ENCODE results near the gene PLAGL1. TPM values are rescaled to one million over a fixed set of nuclear protein-coding genes. Genes with fewer than 3 reads are reported as not detected.

PLAGL1 gene
- polyA plus RNA-seq, 3 donors, result 11.6 to 60.7 (median 16.7) TPM

DNA sequence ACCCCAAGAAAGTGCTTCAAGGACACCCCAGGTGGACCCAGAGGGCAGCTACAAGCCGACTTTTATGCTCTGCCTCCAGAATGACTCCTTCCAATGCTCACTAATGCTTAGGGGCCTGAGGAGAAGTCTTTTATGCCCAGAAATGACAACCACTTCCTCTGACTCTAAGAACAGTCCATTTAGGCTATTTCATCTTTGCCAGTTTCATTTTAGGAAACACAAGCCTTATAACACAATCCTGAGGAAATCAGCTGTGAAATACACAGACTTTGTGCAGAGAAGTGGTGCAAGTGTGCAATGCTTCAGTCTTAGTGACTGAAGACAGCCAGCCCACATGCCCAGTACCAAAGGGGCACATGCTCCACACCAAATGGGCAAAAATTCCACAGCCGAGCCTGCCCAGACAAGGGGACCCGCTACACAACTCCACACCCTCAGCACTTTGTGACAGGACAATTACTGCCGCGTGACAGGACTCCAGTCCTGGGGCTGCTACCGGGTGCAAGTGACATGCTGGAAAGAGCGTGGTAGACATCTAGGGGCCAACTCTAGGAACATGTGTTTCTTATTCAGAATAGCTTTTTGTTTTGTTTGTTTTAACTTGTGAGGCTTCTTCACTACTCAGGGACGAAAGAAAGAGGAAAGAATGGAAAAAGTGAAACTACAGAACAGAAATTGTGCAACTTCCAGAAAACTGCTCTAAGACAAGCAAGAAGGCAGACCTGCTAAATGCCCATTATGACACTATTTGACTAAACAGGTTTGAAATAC lies 28.2 kb upstream of the PLAGL1 start:
- intact Hi-C loops (cut with micrococcal nuclease), result no loop called here
- peak; percentile 42 to 72 (median 56) for DNase-seq

DNA sequence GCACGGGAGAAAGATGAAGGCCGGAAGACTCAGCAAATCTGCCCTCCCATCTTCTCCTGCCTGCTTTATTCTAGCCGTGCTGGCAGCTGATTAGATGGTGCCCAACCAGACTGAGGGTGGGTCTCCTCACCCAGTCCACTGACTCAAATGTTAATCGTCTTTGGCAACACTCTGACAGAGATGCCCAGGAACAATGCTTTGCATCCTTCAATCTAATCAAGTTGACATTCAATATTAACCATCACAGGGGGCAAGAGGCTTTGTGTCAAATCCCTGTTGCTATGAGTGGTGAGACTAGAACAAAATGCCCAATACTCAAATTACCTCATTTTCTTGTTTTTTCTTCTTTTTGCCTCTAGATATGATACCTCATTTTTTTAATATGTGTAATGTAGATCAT lies 27.4 kb upstream of the PLAGL1 start:
- peaks cover 54% of the 10 kb centered on the region for H3K4me1 Mint-ChIP-seq
- H3K27me3 Mint-ChIP-seq (ENCODE audit: low read depth in 3 of 3), result no peaks in the 10 kb centered on the region
- H2AFZ ChIP-seq (ENCODE audit: insufficient read depth, low read depth, low read length, poor library complexity, severe bottlenecking), result peak overlapping the region; percentile 89
- no peak for DNase-seq
- H3K36me3 ChIP-seq (replicated peaks in 1 of 2; ENCODE audit: control insufficient read depth in 1 of 2, insufficient read depth in 2 of 2, low read length in 2 of 2), result no peaks in the 10 kb centered on the region
- peaks cover 4 to 12% of the 10 kb centered on the region in 2 donors for H3K36me3 Mint-ChIP-seq
- no peaks in the 10 kb centered on the region for H3K27me3 ChIP-seq (ENCODE audit: control insufficient read depth in 2 of 2, insufficient read depth in 2 of 2, low read length in 2 of 2)
- H3K4me1 ChIP-seq (ENCODE audit: control insufficient read depth in 1 of 2, insufficient read depth in 2 of 2, low read length in 2 of 2), result peaks cover 40 to 47% of the 10 kb centered on the region in 2 donors
- H3K4me2 ChIP-seq (replicated peaks; ENCODE audit: extremely low read depth, low read length, poor library complexity, severe bottlenecking), result peak overlapping the region; percentile 95
- peak overlapping the region; percentile 86 to 97 for H3K4me3 Mint-ChIP-seq
- peak overlapping the region; percentile 92 to 97 for H3K27ac ChIP-seq (ENCODE audit: low read depth in 1 of 2, low read length in 2 of 2)
- H3K9me3 Mint-ChIP-seq, result peaks cover 0 to 12% (median 6%) of the 10 kb centered on the region in 7 donors
- H3K4me3 ChIP-seq (replicated peaks in 1 of 3; ENCODE audit: low read depth in 2 of 3, low read length in 3 of 3), result peak overlapping the region in 1 of 3 experiments; percentile 93
- WGBS (ENCODE audit: insufficient coverage), result 94% methylated on average over 2 of the region's 4 CpGs
- peaks cover 26% of the 10 kb centered on the region for H3K79me2 ChIP-seq (ENCODE audit: insufficient read depth, low read length)
- peak overlapping the region; percentile 92 to 97 (median 96) for H3K27ac Mint-ChIP-seq
- intact Hi-C loops (cut with micrococcal nuclease), result no loop called here
- no peaks in the 10 kb centered on the region for H4K20me1 ChIP-seq (ENCODE audit: insufficient read depth, low read length)
- H3K9me3 ChIP-seq (replicated peaks in 1 of 2; ENCODE audit: control insufficient read depth in 1 of 2, insufficient read depth in 1 of 2, low read length in 2 of 2), result no peaks in the 10 kb centered on the region
- TF ChIP-seq, protein P1, sequence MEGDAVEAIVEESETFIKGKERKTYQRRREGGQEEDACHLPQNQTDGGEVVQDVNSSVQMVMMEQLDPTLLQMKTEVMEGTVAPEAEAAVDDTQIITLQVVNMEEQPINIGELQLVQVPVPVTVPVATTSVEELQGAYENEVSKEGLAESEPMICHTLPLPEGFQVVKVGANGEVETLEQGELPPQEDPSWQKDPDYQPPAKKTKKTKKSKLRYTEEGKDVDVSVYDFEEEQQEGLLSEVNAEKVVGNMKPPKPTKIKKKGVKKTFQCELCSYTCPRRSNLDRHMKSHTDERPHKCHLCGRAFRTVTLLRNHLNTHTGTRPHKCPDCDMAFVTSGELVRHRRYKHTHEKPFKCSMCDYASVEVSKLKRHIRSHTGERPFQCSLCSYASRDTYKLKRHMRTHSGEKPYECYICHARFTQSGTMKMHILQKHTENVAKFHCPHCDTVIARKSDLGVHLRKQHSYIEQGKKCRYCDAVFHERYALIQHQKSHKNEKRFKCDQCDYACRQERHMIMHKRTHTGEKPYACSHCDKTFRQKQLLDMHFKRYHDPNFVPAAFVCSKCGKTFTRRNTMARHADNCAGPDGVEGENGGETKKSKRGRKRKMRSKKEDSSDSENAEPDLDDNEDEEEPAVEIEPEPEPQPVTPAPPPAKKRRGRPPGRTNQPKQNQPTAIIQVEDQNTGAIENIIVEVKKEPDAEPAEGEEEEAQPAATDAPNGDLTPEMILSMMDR (IDR thresholded peaks at IDR 0.05), result no peak
- peak overlapping the region; percentile 71 for H3K9ac ChIP-seq (ENCODE audit: insufficient read depth, low read length, poor library complexity, severe bottlenecking)

More for the DNA sequence above, 28.2 kb upstream of the PLAGL1 start:
- peaks cover 4 to 9% of the 10 kb centered on the region in 2 donors for H3K36me3 Mint-ChIP-seq
- Histone ChIP-seq H3K4me2 (replicated peaks; ENCODE audit: extremely low read depth, low read length, poor library complexity, severe bottlenecking) (peak overlapping the region; percentile 95), H3K27ac (ENCODE audit: low read depth in 1 of 2, low read length in 2 of 2) (peak overlapping the region; percentile 92 to 97), H3K4me3 (replicated peaks in 1 of 3; ENCODE audit: low read depth in 2 of 3, low read length in 3 of 3) (peak overlapping the region; percentile 58 to 93 (median 63)), H2AFZ (ENCODE audit: insufficient read depth, low read depth, low read length, poor library complexity, severe bottlenecking) (peak overlapping the region; percentile 89), H3K36me3 (replicated peaks in 1 of 2; ENCODE audit: control insufficient read depth in 1 of 2, insufficient read depth in 2 of 2, low read length in 2 of 2) (no peaks in the 10 kb centered on the region), H3K4me1 (ENCODE audit: control insufficient read depth in 1 of 2, insufficient read depth in 2 of 2, low read length in 2 of 2) (peaks cover 40 to 47% of the 10 kb centered on the region in 2 donors), H3K9ac (ENCODE audit: insufficient read depth, low read length, poor library complexity, severe bottlenecking) (peak overlapping the region; percentile 71), H3K27me3 (ENCODE audit: control insufficient read depth in 2 of 2, insufficient read depth in 2 of 2, low read length in 2 of 2) (no peaks in the 10 kb centered on the region), H4K20me1 (ENCODE audit: insufficient read depth, low read length) (no peaks in the 10 kb centered on the region), H3K9me3 (replicated peaks in 1 of 2; ENCODE audit: control insufficient read depth in 1 of 2, insufficient read depth in 1 of 2, low read length in 2 of 2) (no peaks in the 10 kb centered on the region), H3K79me2 (ENCODE audit: insufficient read depth, low read length) (peaks cover 26% of the 10 kb centered on the region)
- WGBS (ENCODE audit: insufficient coverage), result 4% methylated on average over 4 of the region's 8 CpGs
- TF ChIP-seq, protein P1 (IDR thresholded peaks at IDR 0.05), result peak; percentile 17
- peak overlapping the region; percentile 92 to 97 (median 96) for H3K27ac Mint-ChIP-seq
- no peaks in the 10 kb centered on the region for H3K27me3 Mint-ChIP-seq (ENCODE audit: low read depth in 3 of 3)
- peaks cover 0 to 6% (median 5%) of the 10 kb centered on the region in 7 donors for H3K9me3 Mint-ChIP-seq
- H3K4me3 Mint-ChIP-seq, result peak overlapping the region; percentile 86 to 97
- peaks cover 55% of the 10 kb centered on the region for H3K4me1 Mint-ChIP-seq

Measured in CD14-positive monocyte (primary cell).